K562 (cell line): ENCODE data around the gene KIAA1958. TPM values are rescaled to one million over a fixed set of nuclear protein-coding genes. Genes with fewer than 3 reads are reported as not detected.

Experiments used
- CTBP1 ChIP-seq: fragments of 450-650 bp; IDR thresholded peaks from 2 replicates; pipeline ENCODE4 v1.6.1; 2016; ENCODE audit warnings: borderline replicate concordance
- GABPA ChIP-seq: fragments of 200-800 bp; sonication (Bioruptor generic); conservative IDR thresholded peaks from 2 replicates; pipeline ENCODE4 v1.6.1; 2016; ENCODE audit warnings: low read depth, missing genetic modification characterization, missing compliant biosample characterization
- MIER1 ChIP-seq: fragments of 450-650 bp; IDR thresholded peaks from 2 replicates; pipeline ENCODE4 v1.6.1; 2016; ENCODE audit warnings: antibody characterized with exemption, mild to moderate bottlenecking, low read depth
- PHF21A ChIP-seq: fragments of 450-650 bp; IDR thresholded peaks from 2 replicates; pipeline ENCODE4 v1.6.1; 2017; ENCODE audit warnings: low read depth, borderline replicate concordance
- SMARCA5 ChIP-seq: fragments of 450-650 bp; IDR thresholded peaks from 2 replicates; pipeline ENCODE4 v1.6.1; 2016
- ZNF561 ChIP-seq: fragments of 450-650 bp; formaldehyde crosslinking; conservative IDR thresholded peaks from 2 replicates; pipeline ENCODE4 v1.4.0; 2020; ENCODE audit warnings: mild to moderate bottlenecking, moderate library complexity
- polyA plus RNA-seq, 8 experiments: library from polyadenylated mRNA; depleted of rRNA in 4 of 8; stranded (reverse) in 5 of 8; unstranded in 3 of 8; fragments of >200 nt; fragmentation: Nextera tagmentation in 2 of 8; fragmentation: Illumina TruSeq in 1 of 8; extraction: Ambion mirVana in 2 of 8; extraction: Trizol in 1 of 8; gene quantifications; 2 replicates each; pipeline versions ENCODE4 v1.2.1 to v1.2.3, GENCODE V29; 2011 to 2014; ENCODE audit warnings: inconsistent platforms in 1 of 8, missing spikeins in 1 of 8
- total RNA-seq, 7 experiments: library from RNA; depleted of rRNA in 6 of 7; stranded (reverse); fragments of >200 nt in 6 of 7; fragmentation: Illumina TruSeq in 2 of 7; extraction: Trizol in 2 of 7; gene quantifications; 2 replicates each; pipeline versions ENCODE4 v1.2.1 to v1.2.3, GENCODE V29; 2011 to 2021; ENCODE audit warnings: low replicate concordance in 1 of 7
- TF ChIP-seq, protein P1 (sequence below): fragments of 450-650 bp; IDR thresholded peaks from 2 replicates; pipeline ENCODE4 v1.6.1; 2016; ENCODE audit warnings: mild to moderate bottlenecking, moderate library complexity

KIAA1958 gene
- total and polyA plus RNA-seq, 9 of the 15 experiments (the other 6 are each of a cell fraction or from before 2014, with no cell fraction given), result 1.1 to 16.0 (median 10.1) TPM

GRCh38 chr9:112487799-112488340 lies 1.2 kb downstream of the KIAA1958 start (continued):
- TF ChIP-seq, protein P1, sequence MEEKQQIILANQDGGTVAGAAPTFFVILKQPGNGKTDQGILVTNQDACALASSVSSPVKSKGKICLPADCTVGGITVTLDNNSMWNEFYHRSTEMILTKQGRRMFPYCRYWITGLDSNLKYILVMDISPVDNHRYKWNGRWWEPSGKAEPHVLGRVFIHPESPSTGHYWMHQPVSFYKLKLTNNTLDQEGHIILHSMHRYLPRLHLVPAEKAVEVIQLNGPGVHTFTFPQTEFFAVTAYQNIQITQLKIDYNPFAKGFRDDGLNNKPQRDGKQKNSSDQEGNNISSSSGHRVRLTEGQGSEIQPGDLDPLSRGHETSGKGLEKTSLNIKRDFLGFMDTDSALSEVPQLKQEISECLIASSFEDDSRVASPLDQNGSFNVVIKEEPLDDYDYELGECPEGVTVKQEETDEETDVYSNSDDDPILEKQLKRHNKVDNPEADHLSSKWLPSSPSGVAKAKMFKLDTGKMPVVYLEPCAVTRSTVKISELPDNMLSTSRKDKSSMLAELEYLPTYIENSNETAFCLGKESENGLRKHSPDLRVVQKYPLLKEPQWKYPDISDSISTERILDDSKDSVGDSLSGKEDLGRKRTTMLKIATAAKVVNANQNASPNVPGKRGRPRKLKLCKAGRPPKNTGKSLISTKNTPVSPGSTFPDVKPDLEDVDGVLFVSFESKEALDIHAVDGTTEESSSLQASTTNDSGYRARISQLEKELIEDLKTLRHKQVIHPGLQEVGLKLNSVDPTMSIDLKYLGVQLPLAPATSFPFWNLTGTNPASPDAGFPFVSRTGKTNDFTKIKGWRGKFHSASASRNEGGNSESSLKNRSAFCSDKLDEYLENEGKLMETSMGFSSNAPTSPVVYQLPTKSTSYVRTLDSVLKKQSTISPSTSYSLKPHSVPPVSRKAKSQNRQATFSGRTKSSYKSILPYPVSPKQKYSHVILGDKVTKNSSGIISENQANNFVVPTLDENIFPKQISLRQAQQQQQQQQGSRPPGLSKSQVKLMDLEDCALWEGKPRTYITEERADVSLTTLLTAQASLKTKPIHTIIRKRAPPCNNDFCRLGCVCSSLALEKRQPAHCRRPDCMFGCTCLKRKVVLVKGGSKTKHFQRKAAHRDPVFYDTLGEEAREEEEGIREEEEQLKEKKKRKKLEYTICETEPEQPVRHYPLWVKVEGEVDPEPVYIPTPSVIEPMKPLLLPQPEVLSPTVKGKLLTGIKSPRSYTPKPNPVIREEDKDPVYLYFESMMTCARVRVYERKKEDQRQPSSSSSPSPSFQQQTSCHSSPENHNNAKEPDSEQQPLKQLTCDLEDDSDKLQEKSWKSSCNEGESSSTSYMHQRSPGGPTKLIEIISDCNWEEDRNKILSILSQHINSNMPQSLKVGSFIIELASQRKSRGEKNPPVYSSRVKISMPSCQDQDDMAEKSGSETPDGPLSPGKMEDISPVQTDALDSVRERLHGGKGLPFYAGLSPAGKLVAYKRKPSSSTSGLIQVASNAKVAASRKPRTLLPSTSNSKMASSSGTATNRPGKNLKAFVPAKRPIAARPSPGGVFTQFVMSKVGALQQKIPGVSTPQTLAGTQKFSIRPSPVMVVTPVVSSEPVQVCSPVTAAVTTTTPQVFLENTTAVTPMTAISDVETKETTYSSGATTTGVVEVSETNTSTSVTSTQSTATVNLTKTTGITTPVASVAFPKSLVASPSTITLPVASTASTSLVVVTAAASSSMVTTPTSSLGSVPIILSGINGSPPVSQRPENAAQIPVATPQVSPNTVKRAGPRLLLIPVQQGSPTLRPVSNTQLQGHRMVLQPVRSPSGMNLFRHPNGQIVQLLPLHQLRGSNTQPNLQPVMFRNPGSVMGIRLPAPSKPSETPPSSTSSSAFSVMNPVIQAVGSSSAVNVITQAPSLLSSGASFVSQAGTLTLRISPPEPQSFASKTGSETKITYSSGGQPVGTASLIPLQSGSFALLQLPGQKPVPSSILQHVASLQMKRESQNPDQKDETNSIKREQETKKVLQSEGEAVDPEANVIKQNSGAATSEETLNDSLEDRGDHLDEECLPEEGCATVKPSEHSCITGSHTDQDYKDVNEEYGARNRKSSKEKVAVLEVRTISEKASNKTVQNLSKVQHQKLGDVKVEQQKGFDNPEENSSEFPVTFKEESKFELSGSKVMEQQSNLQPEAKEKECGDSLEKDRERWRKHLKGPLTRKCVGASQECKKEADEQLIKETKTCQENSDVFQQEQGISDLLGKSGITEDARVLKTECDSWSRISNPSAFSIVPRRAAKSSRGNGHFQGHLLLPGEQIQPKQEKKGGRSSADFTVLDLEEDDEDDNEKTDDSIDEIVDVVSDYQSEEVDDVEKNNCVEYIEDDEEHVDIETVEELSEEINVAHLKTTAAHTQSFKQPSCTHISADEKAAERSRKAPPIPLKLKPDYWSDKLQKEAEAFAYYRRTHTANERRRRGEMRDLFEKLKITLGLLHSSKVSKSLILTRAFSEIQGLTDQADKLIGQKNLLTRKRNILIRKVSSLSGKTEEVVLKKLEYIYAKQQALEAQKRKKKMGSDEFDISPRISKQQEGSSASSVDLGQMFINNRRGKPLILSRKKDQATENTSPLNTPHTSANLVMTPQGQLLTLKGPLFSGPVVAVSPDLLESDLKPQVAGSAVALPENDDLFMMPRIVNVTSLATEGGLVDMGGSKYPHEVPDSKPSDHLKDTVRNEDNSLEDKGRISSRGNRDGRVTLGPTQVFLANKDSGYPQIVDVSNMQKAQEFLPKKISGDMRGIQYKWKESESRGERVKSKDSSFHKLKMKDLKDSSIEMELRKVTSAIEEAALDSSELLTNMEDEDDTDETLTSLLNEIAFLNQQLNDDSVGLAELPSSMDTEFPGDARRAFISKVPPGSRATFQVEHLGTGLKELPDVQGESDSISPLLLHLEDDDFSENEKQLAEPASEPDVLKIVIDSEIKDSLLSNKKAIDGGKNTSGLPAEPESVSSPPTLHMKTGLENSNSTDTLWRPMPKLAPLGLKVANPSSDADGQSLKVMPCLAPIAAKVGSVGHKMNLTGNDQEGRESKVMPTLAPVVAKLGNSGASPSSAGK, result 0 out of 2 replicates have a peak, but pooled peaks have one; percentile 10
- TF ChIP-seq SMARCA5, result 0 out of 2 replicates have a peak, but pooled peaks have one; percentile 32
- TF ChIP-seq CTBP1, result no peak
- TF ChIP-seq GABPA, result no peak
- no peak for TF ChIP-seq ZNF561 (CRISPR knock-in tag)
- no peak for TF ChIP-seq MIER1
- TF ChIP-seq PHF21A, result peak; percentile 97
